Measurements from ENCODE around the gene NRL.
A peak's percentile ranks its signal among the peaks of the same experiment; 100 is the strongest.

NRL gene

DNA sequence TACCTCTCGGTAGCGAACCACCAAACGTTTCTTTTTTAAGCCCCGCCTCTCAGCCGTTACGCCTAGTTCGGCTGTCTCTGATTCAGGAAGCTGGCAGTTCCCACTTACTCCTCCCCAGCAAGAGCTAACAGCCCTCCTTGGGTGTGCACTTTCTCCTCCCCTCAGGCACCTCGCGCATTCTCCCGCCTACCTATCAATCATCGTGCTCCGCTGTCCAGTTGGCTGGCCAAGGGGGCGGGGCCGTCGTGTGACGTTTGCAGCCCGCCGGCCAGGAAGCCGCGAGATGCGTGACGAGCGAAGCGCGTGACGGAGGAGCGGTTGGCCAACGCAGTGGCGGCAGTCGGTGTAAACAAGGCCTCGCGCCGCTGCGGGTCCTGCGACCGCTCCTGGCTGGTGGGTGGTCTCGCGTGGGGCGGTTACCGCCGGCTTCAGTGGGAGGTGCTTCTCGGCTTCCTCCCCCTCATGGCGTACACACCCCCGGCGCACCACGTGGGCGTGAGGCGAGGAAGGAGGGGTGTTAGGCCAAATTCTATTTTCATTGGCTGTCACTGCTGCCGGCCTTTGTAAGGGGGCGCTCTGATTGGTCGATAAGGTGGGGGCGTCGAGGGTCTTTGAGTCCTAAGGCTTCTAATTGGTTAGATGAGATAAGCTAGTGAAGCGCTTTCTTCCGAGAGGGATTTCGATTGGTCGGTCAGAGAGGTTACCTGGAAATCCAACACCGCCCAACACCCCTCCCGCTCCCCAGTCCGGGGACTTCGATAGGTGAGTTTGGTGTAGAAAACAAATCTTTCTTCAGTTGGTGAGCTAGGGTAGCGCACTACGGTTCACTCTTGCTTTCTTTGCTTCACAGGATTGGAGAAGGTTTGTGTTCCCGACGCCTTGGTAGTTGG, at the start of gene NRL, which contains the start of gene DCAF11:
Gene NRL (minus strand): TSS at position 418 of the 890 bp plus-strand sequence. CDS start 32,101 bp downstream, outside the sequence.
Gene DCAF11 (plus strand): TSS at position 246 of the 890 bp plus-strand sequence. CDS start 818 bp downstream, outside the sequence.
- DNase-seq, result peak; percentile 98

- DNase-seq, result no peak
These were observed 47.3 kb upstream of the NRL start for GRCh38 chr14:24162093-24162492.

- peak; percentile 92 for DNase-seq
These were observed 46.4 kb upstream of the NRL start, which contains the start of gene IRF9 for GRCh38 chr14:24160850-24161804. Gene IRF9 (plus strand): TSS chr14:24161265. CDS start chr14:24162145, 880 bp downstream.

- DNase-seq, result no peak
These were observed 45.7 kb upstream of the NRL start for GRCh38 chr14:24160499-24160849.

DNA sequence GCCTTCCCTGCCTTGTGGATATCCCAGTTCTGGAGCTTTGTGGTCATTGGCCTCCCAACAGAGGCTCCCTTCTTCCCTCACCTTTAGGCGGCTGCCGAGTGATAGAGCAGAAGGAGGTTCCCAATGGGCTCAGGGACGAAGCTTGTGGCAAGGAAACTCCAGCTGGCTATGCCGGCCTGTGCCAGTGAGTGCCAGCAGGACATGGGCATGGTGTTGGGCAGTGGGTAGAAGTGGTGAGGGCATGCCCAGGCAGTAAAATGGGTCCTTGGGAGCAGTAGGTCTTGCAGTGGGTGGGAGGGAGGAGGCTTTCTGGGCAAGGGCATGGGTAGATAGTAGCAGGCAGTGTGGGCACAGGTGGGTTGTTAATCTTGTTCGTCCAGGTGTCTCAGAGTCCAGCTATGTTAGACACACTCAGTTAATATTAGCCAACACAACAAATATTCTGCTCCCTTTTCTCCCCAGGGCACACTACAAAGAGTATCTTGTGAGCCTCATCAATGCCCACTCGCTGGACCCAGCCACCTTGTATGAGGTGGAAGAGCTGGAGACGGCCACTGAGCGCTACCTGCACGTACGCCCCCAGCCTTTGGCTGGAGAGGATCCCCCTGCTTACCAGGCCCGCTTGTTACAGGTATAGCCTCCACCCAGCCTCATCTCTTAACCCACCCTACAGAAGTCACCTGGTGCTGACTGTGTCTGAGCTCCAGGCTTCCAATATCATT, 45.2 kb upstream of the NRL start:
- DNase-seq, result no peak

DNA sequence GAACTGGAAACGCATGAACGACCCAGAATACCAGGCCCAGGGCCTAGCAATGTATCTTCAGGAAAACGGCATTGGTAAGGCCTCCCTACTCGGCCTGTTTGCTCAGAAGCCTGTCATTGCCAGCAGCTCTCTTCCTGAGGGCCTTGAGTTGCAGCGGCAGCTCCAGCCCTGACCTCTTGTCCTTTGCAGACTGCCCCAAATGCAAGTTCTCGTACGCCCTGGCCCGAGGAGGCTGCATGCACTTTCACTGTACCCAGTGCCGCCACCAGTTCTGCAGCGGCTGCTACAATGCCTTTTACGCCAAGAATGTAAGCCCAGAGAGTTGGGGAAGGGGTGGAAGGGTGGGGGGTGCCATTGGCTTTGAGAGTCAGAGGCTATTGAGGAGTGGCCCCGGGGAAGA, 42.6 kb upstream of the NRL start:
- DNase-seq, result no peak

- no peak for DNase-seq
These were observed 42.1 kb upstream of the NRL start for GRCh38 chr14:24156840-24157239.

GRCh38 chr14:24155100-24155499, 40.4 kb upstream of the NRL start:
- DNase-seq, result no peak

GRCh38 chr14:24151404-24152080, 36.8 kb upstream of the NRL start:
- DNase-seq, result no peak

DNA sequence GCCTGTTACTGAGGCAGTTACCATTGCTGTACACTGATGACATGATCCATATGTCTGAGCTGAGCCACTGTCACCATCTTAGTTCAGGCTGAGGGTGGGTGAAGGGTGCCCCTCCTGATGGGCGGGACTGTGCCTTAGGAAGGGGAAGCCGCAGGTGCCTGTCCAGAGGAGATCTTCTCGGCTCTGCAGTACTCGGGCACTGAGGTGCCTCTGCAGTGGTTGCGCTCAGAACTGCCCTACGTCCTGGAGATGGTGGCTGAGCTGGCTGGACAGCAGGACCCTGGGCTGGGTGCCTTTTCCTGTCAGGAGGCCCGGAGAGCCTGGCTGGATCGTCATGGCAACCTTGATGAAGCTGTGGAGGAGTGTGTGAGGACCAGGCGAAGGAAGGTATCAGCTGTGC, 36.2 kb upstream of the NRL start:
- no peak for DNase-seq

GRCh38 chr14:24150567-24150966, 35.8 kb upstream of the NRL start:
- no peak for DNase-seq

DNA sequence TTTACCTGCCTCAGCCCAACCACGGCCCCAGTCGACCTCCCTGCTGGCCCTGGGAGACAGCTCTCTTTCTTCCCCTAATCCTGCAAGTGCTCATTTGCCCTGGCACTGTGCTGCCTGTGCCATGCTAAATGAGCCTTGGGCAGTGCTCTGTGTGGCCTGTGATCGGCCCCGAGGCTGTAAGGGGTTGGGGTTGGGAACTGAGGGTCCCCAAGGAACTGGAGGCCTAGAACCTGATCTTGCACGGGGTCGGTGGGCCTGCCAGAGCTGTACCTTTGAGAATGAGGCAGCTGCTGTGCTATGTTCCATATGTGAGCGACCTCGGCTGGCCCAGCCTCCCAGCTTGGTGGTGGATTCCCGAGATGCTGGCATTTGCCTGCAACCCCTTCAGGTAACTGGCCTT, 35.3 kb upstream of the NRL start:
- no peak for DNase-seq

DNA sequence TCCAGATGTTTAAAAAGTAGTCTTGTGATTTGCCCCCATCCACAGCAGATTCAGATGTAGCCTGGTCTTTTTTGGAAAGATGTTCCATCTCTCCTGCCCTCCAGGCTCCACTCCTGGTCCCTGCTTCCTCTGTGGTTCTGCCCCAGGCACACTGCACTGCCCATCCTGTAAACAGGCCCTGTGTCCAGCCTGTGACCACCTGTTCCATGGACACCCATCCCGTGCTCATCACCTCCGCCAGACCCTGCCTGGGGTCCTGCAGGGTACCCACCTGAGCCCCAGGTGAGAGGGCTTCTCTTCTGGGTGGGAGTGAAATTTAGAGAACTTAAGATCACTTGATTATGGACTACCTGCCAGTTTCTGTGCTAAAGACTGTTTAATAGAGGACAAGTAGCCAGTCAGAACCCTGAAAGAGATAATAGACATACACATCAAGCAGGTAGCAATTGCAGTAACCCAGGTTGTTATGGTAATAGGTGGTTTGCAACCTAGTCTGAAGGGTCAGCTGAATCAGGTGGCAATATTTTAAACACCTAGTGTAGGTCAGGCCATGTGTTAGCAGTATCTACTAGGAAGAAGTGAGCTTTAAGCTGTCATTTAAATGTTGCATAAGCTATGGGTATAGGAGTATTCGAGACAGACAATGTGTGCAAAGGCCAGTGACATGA, 34.7 kb upstream of the NRL start:
- DNase-seq, result no peak

DNA sequence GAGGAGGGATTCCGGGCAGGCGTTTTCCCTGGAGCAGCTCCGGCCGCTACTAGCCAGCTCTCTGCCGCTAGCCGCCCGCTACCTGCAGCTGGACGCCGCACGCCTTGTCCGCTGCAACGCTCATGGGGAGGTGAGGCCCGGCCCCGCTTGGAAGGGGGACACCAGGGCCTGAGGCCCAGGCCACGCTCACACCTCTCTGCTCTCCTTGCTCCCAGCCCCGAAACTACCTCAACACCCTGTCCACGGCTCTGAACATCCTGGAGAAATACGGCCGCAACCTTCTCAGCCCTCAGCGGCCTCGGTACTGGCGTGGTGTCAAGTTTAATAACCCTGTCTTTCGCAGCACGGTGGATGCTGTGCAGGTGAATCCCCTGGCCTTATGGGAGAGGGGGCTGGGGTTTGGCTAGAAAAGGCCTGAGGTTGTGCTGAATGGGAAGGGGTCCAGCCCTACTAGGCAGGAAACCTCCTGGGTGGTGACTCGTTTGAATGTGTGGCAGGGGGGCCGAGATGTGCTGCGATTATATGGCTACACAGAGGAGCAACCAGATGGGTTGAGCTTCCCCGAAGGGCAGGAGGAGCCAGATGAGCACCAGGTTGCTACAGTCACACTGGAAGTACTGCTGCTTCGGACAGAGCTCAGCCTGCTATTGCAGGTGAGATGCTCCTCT, 33.1 kb upstream of the NRL start:
- DNase-seq, result no peak

DNA sequence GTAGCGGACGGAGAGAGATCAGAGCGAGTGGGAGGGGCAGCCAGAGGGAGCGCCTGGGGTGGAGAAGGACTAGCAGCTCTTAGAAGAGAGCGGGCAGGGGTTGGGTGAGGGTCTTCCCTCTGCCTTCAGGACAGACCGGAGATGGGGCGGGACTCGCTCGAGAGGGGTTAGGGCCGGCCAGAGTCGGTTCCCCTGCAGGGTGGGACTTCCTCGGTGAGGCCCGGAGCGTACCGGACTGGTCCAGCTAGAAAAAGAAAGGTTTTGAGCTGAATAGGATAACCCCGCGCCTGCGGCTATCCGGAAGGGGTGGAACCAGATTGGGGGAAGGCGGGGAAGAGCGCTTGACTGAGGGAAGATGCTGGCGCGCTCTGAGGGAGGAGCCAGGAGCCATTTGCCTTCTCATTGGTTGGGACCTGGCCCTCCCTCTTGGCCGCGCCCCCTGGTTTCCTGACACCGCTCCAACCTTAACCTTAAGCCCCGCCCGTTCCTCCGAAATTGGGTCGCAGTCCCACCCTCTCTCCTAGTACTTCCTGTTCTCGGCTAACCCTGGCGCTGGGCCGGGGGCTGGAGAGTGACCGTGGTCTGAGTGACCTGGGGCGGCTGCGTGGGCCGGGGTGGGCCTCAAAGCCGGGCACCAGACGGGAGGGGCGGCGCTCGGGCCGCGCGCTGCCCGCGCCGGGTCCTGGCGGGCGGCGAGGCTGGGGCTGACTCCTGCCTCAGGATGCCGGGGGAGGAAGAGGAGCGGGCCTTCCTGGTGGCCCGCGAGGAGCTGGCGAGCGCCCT, 32.4 kb upstream of the NRL start, which contains the start of gene RNF31:
Gene RNF31 (plus strand): TSS at position 521 of the 783 bp plus-strand sequence. CDS start 201 bp downstream, at position 722.
- peak; percentile 98 for DNase-seq

GRCh38 chr14:24146453-24146977, 31.8 kb upstream of the NRL start, which contains the start of gene PSME2:
Gene PSME2 (minus strand): TSS chr14:24146610. CDS start chr14:24146581, 29 bp downstream.
- peak; percentile 90 for DNase-seq

- peak; percentile 49 for DNase-seq
These were observed 31.1 kb upstream of the NRL start for GRCh38 chr14:24145690-24146452.

- no peak for DNase-seq
These were observed 30.5 kb upstream of the NRL start for GRCh38 chr14:24145219-24145618.

DNA sequence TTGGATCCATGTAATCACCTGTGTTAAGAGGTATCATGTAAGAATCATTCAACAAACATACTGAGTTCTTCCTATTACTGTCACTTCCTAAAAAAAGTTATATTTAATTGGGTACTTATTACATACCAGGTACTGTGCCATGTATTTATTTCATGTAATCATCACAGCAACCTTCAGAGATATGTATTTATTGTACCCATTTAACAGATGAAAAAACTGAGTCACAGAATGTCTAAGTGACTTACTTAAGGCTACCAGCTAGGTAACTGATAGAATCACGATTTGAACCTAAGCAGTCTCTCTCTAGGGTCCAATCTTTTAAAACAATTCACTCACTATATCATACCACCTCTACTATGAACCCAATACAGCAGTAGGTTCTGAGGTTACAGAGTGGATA, 29.7 kb upstream of the NRL start:
- no peak for DNase-seq

Data from amniotic stem cell (primary cell).